ENCODE data around the gene ST6GALNAC3. TPM values are rescaled to one million over a fixed set of nuclear protein-coding genes. Genes with fewer than 3 reads are reported as not detected.

Gene ST6GALNAC3
- total RNA-seq, 1 experiment from 2014 or later = 4.6 TPM

DNA sequence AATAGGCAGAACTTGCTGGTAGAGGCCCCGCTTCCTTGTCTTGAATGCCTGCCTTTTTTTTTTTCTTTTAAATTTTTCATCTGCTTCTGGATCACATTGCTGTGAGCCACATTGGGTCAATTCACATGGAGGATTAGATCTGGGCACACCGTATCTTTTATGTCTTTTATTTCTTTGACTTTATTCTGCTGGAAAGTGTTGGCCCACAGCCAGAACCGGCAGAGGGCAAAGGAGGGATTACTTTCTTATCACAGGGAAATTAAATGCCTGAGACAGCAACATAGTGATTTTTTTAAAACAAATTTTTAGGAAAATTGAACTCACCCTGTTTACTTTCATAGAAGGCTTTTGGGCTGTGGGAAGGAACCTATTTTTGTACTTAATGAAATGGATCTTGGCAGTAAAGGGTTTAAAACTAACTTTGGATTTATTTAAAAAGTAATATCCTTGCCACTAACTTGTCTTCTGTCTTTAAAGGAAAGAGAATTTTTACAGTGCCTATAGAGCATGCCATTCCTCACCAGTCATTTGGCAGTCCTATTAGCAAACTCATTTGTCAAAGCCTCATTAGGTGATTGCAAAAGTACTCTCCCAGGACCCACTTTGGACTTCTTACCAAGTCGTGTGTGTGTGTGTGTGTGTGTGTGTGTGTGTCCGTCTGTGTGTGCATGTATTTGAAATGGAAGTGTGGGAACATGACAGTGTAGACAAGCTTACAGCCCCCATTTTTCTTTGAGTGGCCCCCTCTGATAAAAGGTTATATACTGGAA lies 68.4 kb downstream of the ST6GALNAC3 start:
- no peak for DNase-seq (ENCODE audit: low spot score)

DNA sequence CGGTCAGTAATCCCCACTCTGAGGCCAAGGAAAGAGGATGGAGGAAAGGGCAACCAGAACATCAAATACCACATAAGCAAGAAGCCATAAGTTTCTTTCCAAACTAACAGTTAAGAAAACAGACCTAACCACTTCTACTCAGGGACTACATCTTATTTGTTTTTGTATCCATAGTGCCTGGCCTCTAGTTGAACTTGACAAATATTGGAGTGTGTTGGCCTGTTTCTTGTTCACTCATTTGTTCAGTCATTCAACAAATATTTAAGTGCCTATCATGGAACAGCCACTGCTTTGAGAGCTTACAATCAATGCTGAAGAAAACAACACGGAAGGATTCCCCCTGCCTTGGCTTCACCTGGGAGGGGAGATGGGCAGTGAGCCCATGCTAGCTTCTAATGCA lies 69.7 kb downstream of the ST6GALNAC3 start:
- no peak for DNase-seq (ENCODE audit: low spot score)

DNA sequence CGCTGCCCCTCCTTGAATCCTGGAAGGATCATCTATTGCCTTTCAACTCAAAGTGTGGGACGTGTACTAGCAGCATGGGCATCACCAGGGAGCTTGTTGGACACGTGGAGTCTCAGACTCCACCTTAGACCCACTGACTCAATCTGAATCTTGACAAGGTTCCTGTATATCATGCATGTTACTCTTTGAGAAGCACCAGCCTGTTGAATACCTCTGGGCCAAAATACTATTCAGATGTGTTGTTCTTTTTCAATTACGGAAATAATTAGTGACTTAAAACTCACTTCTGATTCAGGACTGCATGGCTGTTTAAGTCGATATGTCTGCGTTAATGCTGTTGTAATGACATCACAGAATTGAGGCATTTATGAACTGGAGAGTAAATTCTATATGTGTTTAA lies 70.8 kb downstream of the ST6GALNAC3 start:
- DNase-seq (ENCODE audit: low spot score) = no peak

DNA sequence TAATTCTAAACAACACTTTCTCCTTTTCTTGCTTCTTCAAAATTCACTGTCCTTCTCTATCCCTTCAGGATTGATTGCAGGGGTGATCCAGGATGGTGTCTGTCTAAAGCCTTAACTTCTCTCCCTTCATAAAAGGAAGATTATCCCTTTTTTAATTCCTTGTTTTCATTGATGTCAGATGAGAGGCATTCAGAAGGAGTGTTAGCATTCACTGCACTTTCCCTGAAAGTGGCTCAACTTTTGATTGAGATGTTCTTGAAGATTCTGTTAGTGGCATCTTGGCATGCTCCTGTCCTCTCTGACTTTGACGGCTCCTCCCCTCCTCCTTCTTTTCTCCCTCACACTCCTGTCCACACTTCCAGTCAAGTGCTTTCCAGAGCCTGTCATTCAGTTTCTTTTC lies 71.6 kb downstream of the ST6GALNAC3 start:
- no peak for DNase-seq (ENCODE audit: low spot score)

DNA sequence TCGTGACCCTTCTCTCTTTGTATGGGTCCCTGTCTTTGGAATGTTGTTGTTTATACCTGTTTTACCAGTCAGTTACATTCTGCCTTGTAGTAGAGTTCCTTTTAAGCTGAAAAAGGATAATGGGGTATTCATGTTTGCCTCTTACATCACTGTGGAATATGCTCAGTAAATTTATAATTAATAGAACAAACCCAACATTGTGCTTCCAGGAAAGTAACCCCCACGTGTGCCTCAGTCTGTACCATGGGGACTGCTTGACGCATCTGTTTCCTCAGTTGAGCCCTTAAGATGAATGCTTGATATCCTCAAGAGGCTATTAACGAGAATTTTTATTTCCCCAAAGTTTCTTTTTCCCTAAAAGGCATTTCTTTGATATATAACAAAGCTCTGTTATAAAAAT lies 73.4 kb downstream of the ST6GALNAC3 start:
- DNase-seq (ENCODE audit: low spot score) = no peak

DNA sequence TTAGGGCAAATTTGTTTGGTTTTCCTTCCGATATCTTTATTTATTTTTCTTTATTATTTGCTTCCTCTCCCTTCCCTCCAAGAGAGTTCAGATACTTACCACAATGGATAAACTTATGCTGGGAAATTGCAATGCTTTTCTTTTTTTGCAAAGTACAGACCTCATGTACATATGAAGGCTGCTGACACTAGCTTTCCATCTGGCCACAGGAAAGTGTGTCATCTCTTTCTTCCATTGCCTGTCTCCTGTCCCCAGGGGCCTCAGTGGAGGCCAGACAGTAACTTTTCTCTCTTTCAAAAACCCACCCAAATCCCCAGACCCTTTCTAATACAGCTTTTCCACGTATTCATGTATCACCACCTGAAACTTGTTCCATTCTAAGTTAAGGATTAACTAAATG lies 73.9 kb downstream of the ST6GALNAC3 start:
- no peak for DNase-seq (ENCODE audit: low spot score)

DNA sequence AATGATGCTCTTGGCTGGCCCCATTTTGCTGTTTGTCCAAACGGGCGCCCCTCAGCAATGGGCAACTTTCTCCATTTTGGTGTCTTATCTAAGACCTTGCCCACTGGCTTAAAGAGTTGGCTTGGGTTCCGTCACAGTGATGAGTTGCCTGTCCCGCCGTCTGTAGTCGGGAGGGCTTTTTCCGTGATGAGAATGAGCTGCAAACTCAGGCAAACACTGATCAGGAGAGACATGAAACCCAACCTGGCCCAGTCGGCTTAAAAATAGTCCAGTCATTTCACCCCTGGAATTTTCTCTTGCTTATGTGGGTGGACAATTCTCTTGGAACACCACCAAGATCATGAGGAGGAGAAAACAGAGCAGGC lies 79.3 kb downstream of the ST6GALNAC3 start:
- DNase-seq (ENCODE audit: low spot score) = no peak

DNA sequence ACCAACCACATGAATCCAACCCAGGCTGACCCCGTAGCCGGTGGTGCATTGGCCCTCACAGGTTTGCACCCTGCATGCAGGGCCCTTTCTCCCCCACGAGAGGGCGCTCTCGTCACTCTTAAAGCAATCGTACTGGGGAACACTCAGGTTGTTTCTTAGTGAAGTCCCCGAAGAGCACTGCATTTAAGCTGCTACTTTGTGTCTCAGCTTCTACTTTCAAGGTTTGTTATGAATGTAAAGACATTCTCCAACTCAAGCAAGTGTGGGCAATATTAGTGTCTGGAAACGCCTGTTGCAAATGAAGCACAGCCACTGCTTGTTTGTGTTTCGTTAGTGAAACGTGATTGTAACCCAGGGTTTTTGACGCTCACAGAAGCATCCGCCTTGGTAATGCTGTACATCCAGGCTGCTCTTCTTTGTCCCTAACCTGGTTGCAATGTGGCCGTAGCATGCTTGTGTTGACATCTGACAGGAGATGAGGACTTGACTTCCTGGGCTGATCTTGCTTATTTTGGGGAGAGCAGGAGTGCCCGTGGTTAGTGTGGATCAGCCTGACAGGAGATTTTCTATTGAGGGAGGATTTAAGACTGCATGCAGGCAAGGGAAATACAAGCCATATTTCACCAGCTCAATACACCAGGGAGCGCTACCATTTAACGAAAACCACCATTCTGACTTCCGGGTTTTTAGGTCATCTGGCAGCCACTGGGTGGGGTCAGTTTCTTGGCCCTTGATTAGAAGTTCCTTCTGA lies 79.8 kb downstream of the ST6GALNAC3 start:
- peak; percentile 53 for DNase-seq (ENCODE audit: low spot score)

DNA sequence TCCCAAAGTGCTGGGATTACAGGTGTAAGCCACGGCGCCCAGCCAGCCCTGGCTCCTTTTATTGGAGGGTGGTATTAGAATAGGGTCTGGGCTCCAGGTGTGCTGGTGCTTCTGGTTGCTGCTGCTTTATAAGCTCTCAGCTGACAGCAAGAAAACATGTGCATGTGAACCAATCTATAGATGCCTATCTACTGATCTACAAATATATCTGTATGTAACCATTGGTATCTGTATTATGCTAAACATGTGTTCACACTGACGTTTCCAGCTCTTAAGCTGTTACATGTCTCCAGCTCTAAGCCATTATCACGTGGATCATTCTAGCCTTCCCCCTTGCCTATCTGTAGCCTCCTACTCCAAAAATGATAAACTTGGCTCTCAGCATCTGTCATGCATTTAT lies 82.4 kb downstream of the ST6GALNAC3 start:
- DNase-seq (ENCODE audit: low spot score) = no peak

DNA sequence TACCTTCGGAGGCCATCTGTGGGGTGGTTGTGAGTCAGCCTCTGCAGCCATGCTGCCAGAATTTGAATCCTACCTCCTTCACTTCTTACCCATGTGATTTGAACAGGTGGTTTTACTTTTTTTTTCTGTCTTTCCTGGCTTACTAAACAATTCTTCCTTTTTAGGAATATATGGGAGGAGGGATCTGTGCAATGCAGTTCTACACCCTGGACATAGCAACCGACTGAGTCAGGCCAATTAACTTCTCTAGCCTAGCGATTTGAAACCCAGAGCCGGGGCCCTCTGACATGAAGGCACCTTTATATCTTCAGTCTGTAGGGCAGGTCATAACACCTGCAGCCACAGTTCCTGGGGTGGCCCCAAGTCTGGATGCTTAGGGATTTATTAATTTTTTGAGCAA lies 83.6 kb downstream of the ST6GALNAC3 start:
- peak; percentile 49 for DNase-seq (ENCODE audit: low spot score)

DNA sequence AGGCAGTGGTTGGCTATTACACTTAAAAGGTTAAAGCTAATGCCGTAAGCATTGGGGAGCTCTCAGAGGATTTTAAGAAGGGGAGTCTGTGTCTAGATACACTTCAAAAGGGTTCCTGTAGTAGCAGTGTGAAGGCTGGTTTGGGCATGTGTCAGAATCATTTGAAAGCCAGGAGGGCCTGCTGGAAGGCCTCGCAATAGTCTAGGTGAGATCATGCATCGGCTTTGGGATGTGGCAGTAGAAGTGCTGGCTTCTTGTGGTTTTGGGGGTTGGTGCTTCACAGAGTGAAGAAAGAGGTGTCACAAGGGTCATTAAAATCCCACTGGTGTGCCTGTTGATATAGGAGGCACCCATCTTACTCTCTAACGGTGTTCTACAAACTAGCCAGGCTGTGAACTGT lies 85.7 kb downstream of the ST6GALNAC3 start:
- DNase-seq (ENCODE audit: low spot score) = no peak

DNA sequence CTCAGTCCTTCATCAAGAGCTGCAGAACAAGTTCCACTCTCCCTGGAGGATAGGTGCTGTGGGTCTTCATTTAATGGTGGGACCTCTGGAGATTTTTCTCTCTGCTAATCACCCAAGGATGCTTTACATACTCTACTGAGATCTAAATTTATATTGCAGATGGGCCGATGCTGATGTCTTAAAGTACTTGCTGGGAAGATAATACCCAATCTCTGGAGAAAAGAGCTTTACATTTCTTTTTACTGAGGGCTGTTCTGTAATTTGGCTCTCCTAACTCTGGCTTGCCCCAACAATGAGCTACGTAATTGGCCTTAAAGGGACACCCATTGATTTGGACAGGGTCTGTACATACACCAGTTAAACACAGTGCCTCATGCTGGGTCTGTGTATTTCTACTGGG lies 86.9 kb downstream of the ST6GALNAC3 start:
- DNase-seq (ENCODE audit: low spot score) = no peak

DNA sequence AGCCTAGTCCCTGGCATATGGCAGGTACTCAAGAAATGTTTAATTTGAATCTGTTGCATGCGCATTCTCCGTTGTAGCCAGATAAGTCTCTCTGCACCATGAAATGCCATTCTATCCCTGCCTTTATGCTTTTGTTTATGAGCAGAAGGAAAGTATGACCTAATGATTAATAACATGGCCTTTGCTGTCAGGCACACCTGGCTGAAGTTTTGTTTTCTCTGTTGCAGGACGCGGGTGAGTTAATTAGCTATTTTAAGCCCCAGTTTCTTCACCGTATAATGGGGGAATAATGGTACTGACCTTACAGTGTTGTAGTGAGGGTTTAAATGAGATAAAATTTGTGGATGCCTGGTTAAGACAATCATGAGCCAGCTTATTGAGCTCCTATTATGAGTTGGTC lies 87.7 kb downstream of the ST6GALNAC3 start:
- DNase-seq (ENCODE audit: low spot score) = no peak

DNA sequence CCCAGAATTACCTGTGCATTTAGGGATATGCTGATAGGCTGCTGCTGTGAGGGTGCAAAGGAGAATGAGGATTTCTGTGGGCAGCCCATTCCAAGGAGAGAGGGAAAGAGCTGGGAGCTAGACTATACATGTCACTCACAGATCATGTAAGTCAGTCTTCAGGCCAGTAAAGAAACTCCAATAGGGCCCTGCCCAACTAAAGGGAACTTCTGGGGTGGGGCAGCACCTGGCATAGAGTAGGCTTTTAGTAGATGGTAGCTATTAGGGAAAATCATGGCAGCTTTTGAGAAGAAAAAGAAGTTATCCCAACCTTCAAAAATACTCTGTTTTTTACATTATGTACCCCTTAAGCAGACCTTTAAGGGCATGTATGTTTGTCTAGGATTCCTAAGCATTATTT lies 89.6 kb downstream of the ST6GALNAC3 start:
- no peak for DNase-seq (ENCODE audit: low spot score)

DNA sequence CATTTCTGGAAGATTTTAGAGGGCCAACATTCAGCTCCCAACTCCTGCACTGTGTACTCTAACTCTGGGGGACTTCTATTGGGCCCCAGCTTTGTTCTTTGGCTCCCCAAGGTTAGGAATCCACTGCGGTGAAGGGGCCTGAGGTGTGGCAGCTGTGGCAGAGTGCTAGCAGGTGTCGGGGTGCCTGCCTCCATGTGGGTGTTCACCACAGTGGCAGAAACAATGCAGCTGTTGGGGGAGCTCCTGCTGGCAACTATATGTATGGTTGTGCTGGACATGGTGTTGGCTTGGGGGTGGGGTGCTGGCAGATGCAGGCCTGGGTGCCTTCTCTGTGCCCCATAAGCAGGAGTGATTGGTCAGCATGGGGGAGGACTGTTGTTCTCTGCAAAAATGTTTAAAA lies 95.5 kb downstream of the ST6GALNAC3 start:
- no peak for DNase-seq (ENCODE audit: low spot score)

DNA sequence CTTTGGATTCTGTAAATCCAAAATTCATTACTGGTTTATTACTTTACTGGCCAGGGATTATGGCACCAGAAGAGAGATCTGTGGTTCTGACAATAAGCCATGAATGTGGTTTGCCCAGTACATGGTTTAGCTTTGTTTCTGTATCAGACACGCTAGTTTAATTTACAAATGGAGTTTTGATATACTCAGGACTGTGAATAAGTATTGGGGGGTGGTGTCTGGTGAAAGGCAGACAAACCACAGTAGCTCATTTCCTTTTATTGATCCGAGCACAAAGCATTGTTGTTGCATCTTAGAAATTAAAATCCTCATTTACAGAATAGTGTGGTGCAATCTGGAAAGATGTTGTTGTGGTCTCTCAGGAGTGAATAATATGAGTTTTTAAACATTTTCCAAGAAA lies 96.0 kb downstream of the ST6GALNAC3 start:
- no peak for DNase-seq (ENCODE audit: low spot score)

DNA sequence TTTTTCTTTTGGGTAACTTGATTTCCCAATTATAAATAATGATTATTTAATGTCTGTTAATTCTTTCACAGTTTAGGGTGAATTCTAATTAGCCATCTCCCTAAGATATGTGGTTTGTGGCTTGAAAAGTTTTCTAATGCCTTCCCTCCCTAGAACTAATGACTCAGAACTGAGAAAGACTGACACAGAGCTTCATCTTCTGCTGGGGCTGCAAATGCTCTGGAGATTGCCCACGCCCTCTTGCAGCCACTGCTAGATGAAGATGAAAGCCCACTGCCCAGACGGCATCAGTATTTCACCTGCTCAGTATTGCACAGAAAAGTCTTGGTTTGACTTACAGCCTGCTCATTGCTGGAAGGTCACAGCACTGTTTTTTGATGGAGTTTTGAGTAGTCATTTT lies 101.5 kb downstream of the ST6GALNAC3 start:
- DNase-seq (ENCODE audit: low spot score) = no peak

DNA sequence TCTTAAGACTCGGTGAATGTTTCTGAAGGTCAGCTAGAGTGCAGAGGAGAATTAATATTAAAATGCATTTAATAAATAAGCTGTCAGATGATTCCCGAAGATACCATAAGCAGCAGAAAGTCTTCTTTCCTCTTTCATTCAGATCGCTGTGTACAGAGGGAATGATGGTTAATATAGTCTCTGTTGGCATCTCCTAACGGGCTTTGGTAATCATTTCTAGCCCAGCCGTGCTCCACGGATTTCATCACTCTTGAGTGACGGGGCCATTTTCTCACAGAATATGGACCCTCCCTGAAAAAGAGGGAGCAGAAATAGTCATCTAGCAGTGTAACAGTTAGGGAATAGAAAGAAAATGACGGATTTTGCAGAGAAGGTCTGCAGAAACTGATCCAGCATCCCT lies 103.1 kb downstream of the ST6GALNAC3 start:
- DNase-seq (ENCODE audit: low spot score) = no peak

DNA sequence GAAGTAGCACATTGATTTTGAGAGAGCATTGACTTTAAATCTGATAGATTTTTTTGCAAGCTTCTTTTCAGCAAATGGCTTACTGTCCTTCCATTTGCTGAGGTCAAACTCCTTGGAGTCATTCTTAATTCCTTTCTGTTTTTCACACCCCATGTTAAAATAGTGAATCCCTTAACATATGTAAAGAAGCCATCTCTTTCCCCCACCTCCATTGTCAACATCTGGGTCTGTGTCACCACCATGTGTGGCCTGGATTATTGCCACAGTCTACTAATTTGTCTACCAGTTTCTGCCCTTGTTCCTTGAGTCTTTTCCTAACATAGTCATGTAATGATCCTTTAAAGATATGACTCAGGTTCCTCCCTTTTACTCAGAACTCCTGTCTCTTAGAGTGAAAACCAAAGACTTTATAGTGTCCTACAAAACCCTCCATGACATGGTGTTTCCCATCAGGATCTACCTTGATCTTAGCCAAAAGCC lies 104.7 kb downstream of the ST6GALNAC3 start:
- no peak for DNase-seq (ENCODE audit: low spot score)

DNA sequence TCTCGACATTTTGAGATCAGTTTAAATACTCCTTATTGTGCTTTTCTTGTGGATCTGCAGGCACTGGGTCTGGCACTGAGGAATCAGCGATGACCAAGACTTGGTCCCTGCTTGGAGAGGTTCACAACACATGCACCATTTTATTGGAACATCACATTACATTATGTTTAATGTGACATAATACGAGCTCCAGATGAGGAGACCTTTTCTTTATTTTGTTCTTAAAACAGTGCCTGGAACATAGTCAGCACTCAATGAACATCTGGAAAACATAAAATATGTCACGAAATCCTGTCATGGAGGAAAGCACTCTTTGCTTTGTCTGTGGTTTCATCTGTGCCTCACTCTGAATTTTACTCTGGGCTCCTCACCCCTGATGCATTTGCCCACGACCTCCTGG lies 110.7 kb downstream of the ST6GALNAC3 start:
- DNase-seq (ENCODE audit: low spot score) = no peak

DNA sequence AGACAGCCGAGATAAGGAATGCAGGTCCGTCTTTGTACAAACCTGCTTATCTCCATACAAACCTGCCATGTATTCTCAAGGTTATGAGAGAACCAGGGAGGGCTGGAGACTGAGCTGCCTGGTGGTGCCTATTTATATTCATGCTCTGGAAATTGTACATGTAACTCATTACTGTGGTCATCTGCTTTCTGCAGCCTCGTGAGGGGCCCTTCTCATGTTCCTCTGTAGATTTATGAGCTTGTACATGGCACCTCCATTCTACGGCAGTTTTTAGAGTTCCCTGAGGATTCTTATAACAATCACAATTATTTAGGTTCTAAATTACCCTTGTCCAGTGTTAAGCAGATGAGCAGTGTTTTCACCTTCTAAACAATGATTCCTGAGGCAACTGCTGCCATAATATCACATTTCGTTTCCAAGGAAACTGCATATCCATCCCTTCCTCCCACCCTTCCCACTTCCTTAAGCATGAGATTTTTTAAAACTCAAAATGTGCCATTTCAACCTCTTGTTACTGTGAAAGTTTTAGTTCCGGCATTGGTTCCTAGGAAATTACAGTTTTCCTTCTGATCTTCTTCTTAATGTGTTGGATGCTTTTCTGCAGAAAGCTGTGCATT lies 112.1 kb downstream of the ST6GALNAC3 start:
- DNase-seq (ENCODE audit: low spot score) = no peak

DNA sequence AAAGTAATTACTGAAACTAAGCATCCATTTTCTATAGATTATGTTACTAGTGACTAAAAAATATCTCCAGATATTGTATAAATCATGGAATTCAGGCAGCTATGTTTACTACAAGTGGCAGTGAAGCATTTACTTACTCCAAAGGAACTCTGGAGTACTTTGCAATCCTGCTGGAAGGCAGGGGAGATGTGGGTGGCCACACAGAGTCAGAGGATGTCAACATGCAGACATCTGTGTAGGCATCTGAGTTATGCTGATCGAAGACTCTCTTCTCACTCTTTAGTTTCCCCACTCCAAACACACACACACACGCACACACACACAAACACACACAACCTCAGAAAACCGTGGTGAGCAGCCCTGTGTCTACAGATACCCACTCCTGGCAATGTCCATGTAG lies 112.9 kb downstream of the ST6GALNAC3 start:
- no peak for DNase-seq (ENCODE audit: low spot score)

DNA sequence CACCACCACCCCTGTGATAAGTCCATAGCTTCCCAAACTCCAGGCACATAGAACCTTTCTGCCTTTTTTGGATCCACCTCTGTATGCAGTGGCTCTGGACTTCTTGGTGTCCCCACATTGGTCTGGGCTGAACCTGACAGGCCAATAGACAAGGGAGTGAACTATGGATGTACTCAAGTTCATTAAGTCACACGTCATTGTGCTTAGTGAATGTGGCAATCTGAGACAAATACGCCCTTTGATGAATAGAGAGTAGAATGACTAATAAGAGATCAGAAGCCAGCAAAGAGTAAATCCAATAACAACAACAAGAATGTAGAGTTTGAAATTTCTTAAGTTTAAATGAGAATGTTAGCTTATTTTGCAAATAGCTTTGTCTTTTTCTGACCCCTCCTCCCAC lies 114.8 kb downstream of the ST6GALNAC3 start:
- no peak for DNase-seq (ENCODE audit: low spot score)
